Loucy (cell line): ENCODE measurements around the gene CYP24A1.

Experiments
- H2AFZ ChIP-seq: fragments of 200-600 bp; sonication (generic); 2 replicates; pipeline ENCODE4 v1.6.0; 2016; ENCODE audit warnings: antibody characterized with exemption, mild to moderate bottlenecking, low read length, moderate library complexity
- H3F3A ChIP-seq: fragments of 200-600 bp; 2 replicates; pipeline ENCODE4 v1.6.0; 2016; ENCODE audit warnings: antibody characterized with exemption, low read depth, mild to moderate bottlenecking
- H3K27me3 ChIP-seq: fragments of 200-600 bp; sonication (generic); 2 replicates; pipeline ENCODE4 v1.6.1; 2014; ENCODE audit warnings: low read length, mild to moderate bottlenecking; ENCODE audit not compliant: insufficient read depth, poor library complexity, severe bottlenecking
- H3K36me3 ChIP-seq: fragments of 200-600 bp; sonication (generic); 2 replicates; pipeline ENCODE4 v1.6.1; 2016; ENCODE audit warnings: low read length; ENCODE audit not compliant: insufficient read depth
- H3K4me1 ChIP-seq: fragments of 200-600 bp; sonication (generic); 2 replicates; pipeline ENCODE4 v1.5.1; 2014; ENCODE audit warnings: low read length, mild to moderate bottlenecking; ENCODE audit not compliant: insufficient read depth, poor library complexity, severe bottlenecking
- H3K4me2 ChIP-seq: fragments of 200-600 bp; sonication (generic); 2 replicates; pipeline ENCODE4 v1.6.0; 2014; ENCODE audit warnings: antibody characterized with exemption, low read length, low read depth, mild to moderate bottlenecking; ENCODE audit not compliant: poor library complexity, severe bottlenecking
- H3K4me3 ChIP-seq: fragments of 200-600 bp; sonication (generic); 2 replicates; pipeline ENCODE4 v1.5.1; 2014; ENCODE audit warnings: low read length, mild to moderate bottlenecking, mixed read lengths; ENCODE audit not compliant: poor library complexity, severe bottlenecking
- H3K79me2 ChIP-seq: fragments of 200-600 bp; sonication (generic); 2 replicates; pipeline ENCODE4 v1.6.1; 2014; ENCODE audit warnings: low read length; ENCODE audit not compliant: insufficient read depth
- H3K9ac ChIP-seq: fragments of 200-600 bp; sonication (generic); 2 replicates; pipeline ENCODE4 v1.6.0; 2014; ENCODE audit warnings: mild to moderate bottlenecking, low read depth, low read length, moderate library complexity; ENCODE audit not compliant: poor library complexity, severe bottlenecking
- H3K9me2 ChIP-seq: fragments of 200-600 bp; sonication (generic); replicated peaks from 2 replicates; pipeline ENCODE4 v1.6.1; 2016; ENCODE audit warnings: low read depth, low read length, mixed read lengths
- H3K9me3 ChIP-seq: fragments of 200-600 bp; sonication (generic); 2 replicates; pipeline ENCODE4 v1.6.1; 2014; ENCODE audit warnings: mild to moderate bottlenecking, antibody characterized with exemption, low read length, low read depth; ENCODE audit not compliant: insufficient read depth
- H4K20me1 ChIP-seq: fragments of 200-600 bp; sonication (generic); 2 replicates; pipeline ENCODE4 v1.6.0; 2014; ENCODE audit warnings: antibody characterized with exemption, low read length, mild to moderate bottlenecking; ENCODE audit not compliant: insufficient read depth, poor library complexity, severe bottlenecking
- EZH2phosphoT487 ChIP-seq: fragments of 200-600 bp; IDR thresholded peaks from 2 replicates; pipeline ENCODE4 v1.6.1; 2018; ENCODE audit warnings: antibody characterized with exemption, mild to moderate bottlenecking, moderate library complexity, borderline replicate concordance
- TF ChIP-seq, protein P1 (sequence below): fragments of 200-600 bp; sonication (generic); conservative IDR thresholded peaks from 2 replicates; pipeline ENCODE4 v1.5.1; 2014; ENCODE audit warnings: mild to moderate bottlenecking, antibody characterized with exemption, low read length

CYP24A1 gene

DNA sequence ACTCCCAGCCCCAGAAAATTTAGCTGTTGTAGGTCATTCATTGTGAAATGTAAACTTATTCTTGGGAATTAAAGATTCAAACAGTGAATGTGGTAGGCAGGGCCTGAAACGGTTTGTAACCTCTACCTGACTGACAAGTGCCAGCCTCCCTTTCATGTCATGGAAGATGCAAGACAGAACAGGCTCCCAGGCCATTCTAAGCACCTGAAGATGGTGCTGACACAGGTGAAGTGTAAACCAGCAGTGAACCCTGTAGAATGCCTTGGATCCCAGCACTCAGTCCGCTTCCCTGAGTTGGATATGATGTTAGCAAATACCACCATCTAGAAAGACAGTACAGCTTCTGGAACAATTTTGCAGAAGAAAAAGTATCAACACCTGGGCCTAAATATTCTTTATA, 19.3 kb downstream of the CYP24A1 start:
- Histone ChIP-seq H3F3A (no peaks in the 10 kb centered on the region), H3K27me3 (no peaks in the 10 kb centered on the region), H3K79me2 (no peaks in the 10 kb centered on the region), H4K20me1 (no peaks in the 10 kb centered on the region), H3K4me3 (no peak overlapping the region), H3K4me1 (no peaks in the 10 kb centered on the region), H3K9me3 (no peaks in the 10 kb centered on the region), H2AFZ (no peak overlapping the region; the same call in 1 of the 2 replicates), H3K4me2 (no peak overlapping the region), H3K9me2 (no peaks in the 10 kb centered on the region), H3K36me3 (no peaks in the 10 kb centered on the region), H3K9ac (no peak overlapping the region)
- TF ChIP-seq EZH2phosphoT487 = no peak
- TF ChIP-seq, protein P1, sequence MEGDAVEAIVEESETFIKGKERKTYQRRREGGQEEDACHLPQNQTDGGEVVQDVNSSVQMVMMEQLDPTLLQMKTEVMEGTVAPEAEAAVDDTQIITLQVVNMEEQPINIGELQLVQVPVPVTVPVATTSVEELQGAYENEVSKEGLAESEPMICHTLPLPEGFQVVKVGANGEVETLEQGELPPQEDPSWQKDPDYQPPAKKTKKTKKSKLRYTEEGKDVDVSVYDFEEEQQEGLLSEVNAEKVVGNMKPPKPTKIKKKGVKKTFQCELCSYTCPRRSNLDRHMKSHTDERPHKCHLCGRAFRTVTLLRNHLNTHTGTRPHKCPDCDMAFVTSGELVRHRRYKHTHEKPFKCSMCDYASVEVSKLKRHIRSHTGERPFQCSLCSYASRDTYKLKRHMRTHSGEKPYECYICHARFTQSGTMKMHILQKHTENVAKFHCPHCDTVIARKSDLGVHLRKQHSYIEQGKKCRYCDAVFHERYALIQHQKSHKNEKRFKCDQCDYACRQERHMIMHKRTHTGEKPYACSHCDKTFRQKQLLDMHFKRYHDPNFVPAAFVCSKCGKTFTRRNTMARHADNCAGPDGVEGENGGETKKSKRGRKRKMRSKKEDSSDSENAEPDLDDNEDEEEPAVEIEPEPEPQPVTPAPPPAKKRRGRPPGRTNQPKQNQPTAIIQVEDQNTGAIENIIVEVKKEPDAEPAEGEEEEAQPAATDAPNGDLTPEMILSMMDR = no peak

DNA sequence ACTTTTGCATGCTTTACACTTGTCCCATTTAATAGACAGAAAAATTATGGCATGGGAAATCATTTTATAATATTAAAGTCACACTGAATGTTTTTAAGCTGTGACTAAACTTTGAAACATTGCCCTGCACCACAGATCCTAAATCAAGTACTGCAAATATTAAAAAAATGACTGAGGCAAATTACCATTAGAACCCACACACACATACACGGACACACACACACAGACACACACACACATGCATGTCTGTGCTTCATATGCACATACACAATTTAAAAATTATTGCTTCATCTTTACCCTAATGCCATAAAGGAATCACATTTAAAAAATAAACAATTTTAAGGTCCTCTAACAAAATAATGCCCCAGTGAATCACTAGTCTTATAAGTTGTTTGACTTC, 19.9 kb downstream of the CYP24A1 start:
- Histone ChIP-seq H2AFZ (no peak overlapping the region), H3K79me2 (no peaks in the 10 kb centered on the region), H3K9me3 (no peaks in the 10 kb centered on the region), H3F3A (no peaks in the 10 kb centered on the region), H3K9me2 (no peaks in the 10 kb centered on the region), H3K4me2 (no peak overlapping the region), H3K36me3 (no peaks in the 10 kb centered on the region), H3K4me1 (no peaks in the 10 kb centered on the region), H3K27me3 (no peaks in the 10 kb centered on the region), H4K20me1 (no peaks in the 10 kb centered on the region), H3K4me3 (no peak overlapping the region), H3K9ac (no peak overlapping the region)
- TF ChIP-seq, protein P1 = no peak
- TF ChIP-seq EZH2phosphoT487 = no peak

DNA sequence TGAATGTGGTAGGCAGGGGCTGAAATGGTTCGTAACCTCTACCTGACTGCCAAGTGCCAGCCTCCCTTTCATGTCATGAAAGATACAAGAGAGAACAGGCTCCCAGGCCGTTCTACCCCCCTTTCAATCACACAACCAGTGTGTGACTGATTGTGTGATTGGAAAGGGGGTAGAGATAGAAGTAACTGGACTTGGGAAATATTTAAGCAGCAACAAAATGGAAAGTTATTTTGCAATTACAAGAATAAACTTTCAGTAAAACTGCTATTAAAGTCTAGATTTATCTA, 20.8 kb downstream of the CYP24A1 start:
- no peak for TF ChIP-seq EZH2phosphoT487
- TF ChIP-seq, protein P1 = no peak
- H3K4me3 ChIP-seq = no peak overlapping the region
- H3K9ac ChIP-seq = no peak overlapping the region
- no peaks in the 10 kb centered on the region for H3K27me3 ChIP-seq
- no peak overlapping the region for H2AFZ ChIP-seq
- no peaks in the 10 kb centered on the region for H3K9me3 ChIP-seq
- H3F3A ChIP-seq = no peaks in the 10 kb centered on the region
- no peaks in the 10 kb centered on the region for H4K20me1 ChIP-seq
- H3K4me1 ChIP-seq = no peaks in the 10 kb centered on the region
- H3K4me2 ChIP-seq = no peak overlapping the region
- H3K9me2 ChIP-seq = no peaks in the 10 kb centered on the region
- H3K36me3 ChIP-seq = no peaks in the 10 kb centered on the region
- no peaks in the 10 kb centered on the region for H3K79me2 ChIP-seq
